ENCODE measurements around the gene ABCG4. TPM values are rescaled to one million over a fixed set of nuclear protein-coding genes. Genes with fewer than 3 reads are reported as not detected.

ABCG4 gene
- total and polyA plus RNA-seq, 4 donors: 0.03 to 0.17 (median 0.05) TPM; not detected in 1

GRCh38 chr11:119167933-119168332 is 19.1 kb downstream of the ABCG4 start:
- no peaks in the 10 kb centered on the region for H3K36me3 ChIP-seq (ENCODE audit: control insufficient read depth in 4 of 4, insufficient read depth in 3 of 4, low read depth in 1 of 4, low read length in 3 of 4)
- no peak overlapping the region for H3K4me3 ChIP-seq (ENCODE audit: low read depth in 1 of 3, low read length in 3 of 3)
- DNase-seq (ENCODE audit: low spot score): no peak
- no peak overlapping the region for H3K27ac ChIP-seq (ENCODE audit: low read depth in 1 of 2, low read length in 2 of 2)
- 64% methylated on average over 6 of the region's 6 CpGs for WGBS
- no peak overlapping the region for H3K9ac ChIP-seq (ENCODE audit: low read depth in 1 of 2, low read length in 2 of 2)
- H3K27me3 ChIP-seq (ENCODE audit: control insufficient read depth in 4 of 4, insufficient read depth in 4 of 4, low read length in 3 of 4): no peaks in the 10 kb centered on the region
- peaks cover 3 to 8% (median 5%) of the 10 kb centered on the region in 4 donors for H3K4me1 ChIP-seq (ENCODE audit: control insufficient read depth in 4 of 4, insufficient read depth in 4 of 4, low read length in 3 of 4)
- no peak for TF ChIP-seq CTCF (IDR thresholded peaks at IDR 0.05; ENCODE audit: low read depth, low read length, missing input control)
- TF ChIP-seq ATF3 (IDR thresholded peaks at IDR 0.05): no peak
- TF ChIP-seq GABPA (IDR thresholded peaks at IDR 0.05 in 1 of 2, conservative IDR thresholded peaks at IDR 0.05 in 1 of 2): no peak
- TF ChIP-seq HNF4A (conservative IDR thresholded peaks at IDR 0.05): no peak
- no peak for TF ChIP-seq JUND (IDR thresholded peaks at IDR 0.05)
- TF ChIP-seq ZBTB33 (IDR thresholded peaks at IDR 0.05): no peak
- no peak for TF ChIP-seq HNF4G (IDR thresholded peaks at IDR 0.05)
- no peak for TF ChIP-seq EGR1 (IDR thresholded peaks at IDR 0.05; ENCODE audit: low read depth in 2 of 2)
- no peak for TF ChIP-seq TAF1 (conservative IDR thresholded peaks at IDR 0.05)
- no peak for TF ChIP-seq NR2F2 (IDR thresholded peaks at IDR 0.05)
- TF ChIP-seq RXRA (IDR thresholded peaks at IDR 0.05): no peak
- no peak for TF ChIP-seq RAD21 (IDR thresholded peaks at IDR 0.05)
- no peak for TF ChIP-seq YY1 (IDR thresholded peaks at IDR 0.05)
- no peak for TF ChIP-seq FOXA2 (IDR thresholded peaks at IDR 0.05)
- no peak for TF ChIP-seq SP1 (IDR thresholded peaks at IDR 0.05)
- TF ChIP-seq MAX (IDR thresholded peaks at IDR 0.05): no peak
- TF ChIP-seq REST (IDR thresholded peaks at IDR 0.05): no peak
- TF ChIP-seq FOXA1 (IDR thresholded peaks at IDR 0.05): no peak
- no peaks in the 10 kb centered on the region for H3K9me3 ChIP-seq (ENCODE audit: control insufficient read depth in 4 of 4, low read length in 3 of 4)
